ENCODE measurements around the gene NAV2. TPM values are rescaled to one million over a fixed set of nuclear protein-coding genes. Genes with fewer than 3 reads are reported as not detected.
A peak's percentile ranks its signal among the peaks of the same experiment; 100 is the strongest.

NAV2 gene
- total and polyA plus RNA-seq, 11 donors = 7.6 to 46.5 (median 20.2) TPM

- H3K27ac ChIP-seq = no peak overlapping the region
- H3K4me3 ChIP-seq = no peak overlapping the region
- no peaks in the 10 kb centered on the region for H3K36me3 ChIP-seq
- TF ChIP-seq, protein P1, sequence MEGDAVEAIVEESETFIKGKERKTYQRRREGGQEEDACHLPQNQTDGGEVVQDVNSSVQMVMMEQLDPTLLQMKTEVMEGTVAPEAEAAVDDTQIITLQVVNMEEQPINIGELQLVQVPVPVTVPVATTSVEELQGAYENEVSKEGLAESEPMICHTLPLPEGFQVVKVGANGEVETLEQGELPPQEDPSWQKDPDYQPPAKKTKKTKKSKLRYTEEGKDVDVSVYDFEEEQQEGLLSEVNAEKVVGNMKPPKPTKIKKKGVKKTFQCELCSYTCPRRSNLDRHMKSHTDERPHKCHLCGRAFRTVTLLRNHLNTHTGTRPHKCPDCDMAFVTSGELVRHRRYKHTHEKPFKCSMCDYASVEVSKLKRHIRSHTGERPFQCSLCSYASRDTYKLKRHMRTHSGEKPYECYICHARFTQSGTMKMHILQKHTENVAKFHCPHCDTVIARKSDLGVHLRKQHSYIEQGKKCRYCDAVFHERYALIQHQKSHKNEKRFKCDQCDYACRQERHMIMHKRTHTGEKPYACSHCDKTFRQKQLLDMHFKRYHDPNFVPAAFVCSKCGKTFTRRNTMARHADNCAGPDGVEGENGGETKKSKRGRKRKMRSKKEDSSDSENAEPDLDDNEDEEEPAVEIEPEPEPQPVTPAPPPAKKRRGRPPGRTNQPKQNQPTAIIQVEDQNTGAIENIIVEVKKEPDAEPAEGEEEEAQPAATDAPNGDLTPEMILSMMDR (IDR thresholded peaks at IDR 0.05) = no peak
- no peak for TF ChIP-seq POLR2A (IDR thresholded peaks at IDR 0.05)
- DNase-seq (no peak), ATAC-seq (no peak)
- no peaks in the 10 kb centered on the region for H3K9me3 ChIP-seq
- peaks cover 0 to 20% (median 4%) of the 10 kb centered on the region in 12 donors for H3K4me1 ChIP-seq
- H3K27me3 ChIP-seq = no peaks in the 10 kb centered on the region
- intact Hi-C loops (cut with DNase I) = no loop called here
These were observed 109.9 kb downstream of the NAV2 start for GRCh38 chr11:19822531-19822930.

GRCh38 chr11:19826606-19827005, 114.0 kb downstream of the NAV2 start:
- H3K36me3 ChIP-seq = no peaks in the 10 kb centered on the region
- H3K4me3 ChIP-seq = no peak overlapping the region
- WGBS, 4 donors = 68 to 88% (median 75%) methylated on average over 4 of the region's 4 CpGs
- intact Hi-C loops (cut with DNase I) = no loop called here
- ATAC-seq (no peak), DNase-seq (no peak)
- H3K27me3 ChIP-seq = no peaks in the 10 kb centered on the region
- no peak for TF ChIP-seq POLR2A (IDR thresholded peaks at IDR 0.05)
- TF ChIP-seq, protein P1 (IDR thresholded peaks at IDR 0.05) = no peak
- no peaks in the 10 kb centered on the region for H3K9me3 ChIP-seq
- H3K27ac ChIP-seq = no peak overlapping the region
- peaks cover 0 to 25% (median 4%) of the 10 kb centered on the region in 12 donors for H3K4me1 ChIP-seq

GRCh38 chr11:19827399-19828135, 114.9 kb downstream of the NAV2 start:
- Histone ChIP-seq H3K9me3 (no peaks in the 10 kb centered on the region), H3K36me3 (peaks cover 0 to 2% (median 0%) of the 10 kb centered on the region in 9 donors), H3K27ac (no peak overlapping the region), H3K27me3 (no peaks in the 10 kb centered on the region), H3K4me3 (no peak overlapping the region), H3K4me1 (peaks cover 0 to 25% (median 4%) of the 10 kb centered on the region in 12 donors)
- intact Hi-C loops (cut with DNase I) = no loop called here
- no peak for TF ChIP-seq POLR2A (IDR thresholded peaks at IDR 0.05)
- TF ChIP-seq, protein P1 (IDR thresholded peaks at IDR 0.05) = no peak
- ATAC-seq = peak in 2 of 4 donors; percentile 33 to 46
- no peak for DNase-seq
- WGBS, 4 donors = 64 to 71% (median 66%) methylated on average over 12 of the region's 12 CpGs

DNA sequence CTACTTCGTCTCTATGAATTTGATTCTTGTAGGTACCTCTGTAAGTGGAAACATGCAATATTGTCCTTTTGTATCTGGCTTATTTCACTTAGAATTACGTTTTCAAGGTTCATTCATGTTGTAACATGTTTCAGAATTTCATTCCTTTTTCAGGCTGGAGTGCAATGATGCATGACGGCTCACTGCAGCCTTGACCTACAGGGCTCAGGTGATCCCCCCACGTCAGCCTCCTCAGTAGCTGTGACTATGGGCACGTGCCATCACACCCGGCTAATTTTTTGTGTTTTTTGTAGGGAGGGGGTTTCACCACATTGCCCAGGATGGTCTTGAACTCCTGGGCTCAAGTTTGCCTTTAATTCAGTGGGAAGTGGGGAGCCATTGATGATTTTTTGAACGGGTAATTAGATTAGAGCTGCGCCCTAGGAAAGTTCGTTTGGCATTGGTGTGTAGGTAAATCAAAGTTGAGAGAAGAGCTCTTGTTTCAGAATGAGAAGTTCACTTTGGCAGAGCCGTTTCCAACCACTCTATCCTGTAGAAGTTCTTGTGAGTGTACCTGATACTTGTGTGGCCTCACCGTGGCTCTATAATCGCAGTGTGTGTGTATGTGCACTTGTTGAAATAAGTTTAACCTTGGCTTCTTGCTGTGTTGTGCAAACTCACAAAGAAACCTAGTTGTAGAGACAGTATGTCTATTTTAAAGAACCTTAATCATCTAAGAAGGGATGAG, 115.9 kb downstream of the NAV2 start:
- WGBS, 4 donors = 73 to 89% (median 82%) methylated on average over 12 of the region's 12 CpGs
- DNase-seq = no peak

More for the DNA sequence above, 115.9 kb downstream of the NAV2 start:
- TF ChIP-seq, protein P1 (IDR thresholded peaks at IDR 0.05) = no peak
- TF ChIP-seq POLR2A (IDR thresholded peaks at IDR 0.05) = no peak
- Histone ChIP-seq H3K27ac (no peak overlapping the region), H3K4me1 (peaks cover 0 to 25% (median 4%) of the 10 kb centered on the region in 12 donors), H3K36me3 (peaks cover 0 to 12% (median under 1%) of the 10 kb centered on the region in 9 donors), H3K27me3 (no peaks in the 10 kb centered on the region), H3K9me3 (peaks cover 0 to 5% (median 0%) of the 10 kb centered on the region in 12 donors), H3K4me3 (no peak overlapping the region)
- ATAC-seq = peak in 1 of 4 donors; percentile 8
- intact Hi-C loops (cut with DNase I) = no loop called here
